HG03066 (cell line): ENCODE data around the gene BNIP2.
"Not testable (repeated sequence)": the region's sequence is repeated elsewhere in the genome, so short reads cannot be mapped to it uniquely, and the experiment has no call there.

Experiments used
- ATAC-seq: cut with Tn5 transposase; IDR thresholded peaks from one replicate; pipeline ENCODE4 v1.9.1; 2021; ENCODE audit warnings: low read depth; ENCODE audit not compliant: unreplicated experiment

Gene BNIP2

GRCh38 chr15:59689626-59690236 lies 611 bp upstream of the BNIP2 start:
- ATAC-seq, result no peak

GRCh38 chr15:59688423-59688781 lies 718 bp downstream of the BNIP2 start:
- ATAC-seq, result peak; percentile 13

GRCh38 chr15:59687836-59688235 lies 1.3 kb downstream of the BNIP2 start:
- no peak for ATAC-seq

- ATAC-seq, result no peak
These were observed 2.7 kb downstream of the BNIP2 start for GRCh38 chr15:59686389-59686788.

- ATAC-seq, result no peak
These were observed 3.3 kb downstream of the BNIP2 start for GRCh38 chr15:59685737-59686297.

- ATAC-seq, result no peak
These were observed 8.2 kb downstream of the BNIP2 start for GRCh38 chr15:59680870-59681269.

- ATAC-seq, result no peak
These were observed 8.8 kb downstream of the BNIP2 start for GRCh38 chr15:59680346-59680745.

GRCh38 chr15:59678620-59679019 lies 10.5 kb downstream of the BNIP2 start:
- ATAC-seq, result no peak

GRCh38 chr15:59678172-59678571 lies 10.9 kb downstream of the BNIP2 start:
- ATAC-seq, result no peak

- ATAC-seq, result no peak
These were observed 12.6 kb downstream of the BNIP2 start for GRCh38 chr15:59676565-59676964.

- ATAC-seq, result no peak
These were observed 14.7 kb downstream of the BNIP2 start for GRCh38 chr15:59674361-59674877.

GRCh38 chr15:59668556-59668955 lies 20.6 kb downstream of the BNIP2 start:
- no peak for ATAC-seq

- no peak for ATAC-seq
These were observed 26.9 kb downstream of the BNIP2 start for GRCh38 chr15:59662260-59662659.

- no peak for ATAC-seq
These were observed 29.8 kb downstream of the BNIP2 start for GRCh38 chr15:59659366-59659765.

GRCh38 chr15:59657635-59658125 lies 31.4 kb downstream of the BNIP2 start:
- ATAC-seq, result no peak

- peak; percentile 100 for ATAC-seq
These were observed 32.1 kb downstream of the BNIP2 start, which contains the start of gene GTF2A2 for GRCh38 chr15:59656897-59657634. TSS of gene GTF2A2 (minus strand) at chr15:59657515. CDS start at chr15:59652277, 5,238 bp downstream.

- ATAC-seq, result no peak
These were observed 35.1 kb downstream of the BNIP2 start for GRCh38 chr15:59654046-59654445.

GRCh38 chr15:59649603-59650002 lies 39.5 kb downstream of the BNIP2 start:
- no peak for ATAC-seq

- no peak for ATAC-seq
These were observed 42.0 kb downstream of the BNIP2 start for GRCh38 chr15:59647085-59647484.

- ATAC-seq, result no peak
These were observed 42.8 kb downstream of the BNIP2 start for GRCh38 chr15:59646277-59646676.

GRCh38 chr15:59645812-59646211 lies 43.3 kb downstream of the BNIP2 start:
- not testable (repeated sequence) for ATAC-seq
